Panc1 (cell line): ENCODE results near the gene POMC.

ENCODE experiments used
- POLR2AphosphoS5 ChIP-seq: IDR thresholded peaks from 2 replicates; pipeline ENCODE4 v1.6.1; 2012; ENCODE audit warnings: mild to moderate bottlenecking, low read depth, low read length, moderate library complexity
- SIN3A ChIP-seq: IDR thresholded peaks from 2 replicates; pipeline ENCODE4 v1.6.1; 2012; ENCODE audit warnings: low read depth, mild to moderate bottlenecking, low read length, moderate library complexity, borderline replicate concordance; ENCODE audit not compliant: insufficient read depth
- TCF7L2 ChIP-seq: IDR thresholded peaks from 2 replicates; pipeline ENCODE4 v1.6.1; 2011; ENCODE audit warnings: mild to moderate bottlenecking, low read depth, low read length, inconsistent platforms
- TF ChIP-seq, protein P1 (sequence below): fragments of 450-650 bp; IDR thresholded peaks from 2 replicates; pipeline ENCODE4 v1.5.1; 2017; ENCODE audit warnings: mild to moderate bottlenecking
- TF ChIP-seq, protein P2 (sequence below), 2 experiments: IDR thresholded peaks; 2 replicates each; pipeline ENCODE4 v1.6.1; 2011 to 2012; ENCODE audit warnings: low read depth in 2 of 2, control low read depth in 1 of 2, low read length in 1 of 2, mild to moderate bottlenecking in 1 of 2, moderate library complexity in 1 of 2; ENCODE audit not compliant: insufficient read depth in 1 of 2

DNA sequence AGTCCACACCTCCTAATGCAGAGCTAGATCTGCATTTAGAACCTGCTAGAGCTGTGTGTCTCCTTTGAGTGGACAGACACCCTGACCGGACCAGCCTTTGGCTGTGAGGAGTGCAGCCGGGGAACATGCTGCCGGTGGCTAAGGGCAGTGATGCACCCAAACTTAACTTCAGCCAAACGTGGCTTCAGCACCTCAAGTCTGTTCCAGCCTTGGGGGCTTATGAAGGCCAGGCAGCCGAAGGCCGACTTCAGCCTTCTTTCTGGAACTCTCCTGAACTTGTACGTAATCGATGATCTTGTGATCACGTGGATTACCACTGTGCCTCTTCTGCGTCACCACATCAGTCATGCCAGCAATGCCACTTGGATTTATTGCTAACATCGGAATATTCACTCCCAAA, 49.1 kb downstream of the POMC start:
- TF ChIP-seq, protein P1, sequence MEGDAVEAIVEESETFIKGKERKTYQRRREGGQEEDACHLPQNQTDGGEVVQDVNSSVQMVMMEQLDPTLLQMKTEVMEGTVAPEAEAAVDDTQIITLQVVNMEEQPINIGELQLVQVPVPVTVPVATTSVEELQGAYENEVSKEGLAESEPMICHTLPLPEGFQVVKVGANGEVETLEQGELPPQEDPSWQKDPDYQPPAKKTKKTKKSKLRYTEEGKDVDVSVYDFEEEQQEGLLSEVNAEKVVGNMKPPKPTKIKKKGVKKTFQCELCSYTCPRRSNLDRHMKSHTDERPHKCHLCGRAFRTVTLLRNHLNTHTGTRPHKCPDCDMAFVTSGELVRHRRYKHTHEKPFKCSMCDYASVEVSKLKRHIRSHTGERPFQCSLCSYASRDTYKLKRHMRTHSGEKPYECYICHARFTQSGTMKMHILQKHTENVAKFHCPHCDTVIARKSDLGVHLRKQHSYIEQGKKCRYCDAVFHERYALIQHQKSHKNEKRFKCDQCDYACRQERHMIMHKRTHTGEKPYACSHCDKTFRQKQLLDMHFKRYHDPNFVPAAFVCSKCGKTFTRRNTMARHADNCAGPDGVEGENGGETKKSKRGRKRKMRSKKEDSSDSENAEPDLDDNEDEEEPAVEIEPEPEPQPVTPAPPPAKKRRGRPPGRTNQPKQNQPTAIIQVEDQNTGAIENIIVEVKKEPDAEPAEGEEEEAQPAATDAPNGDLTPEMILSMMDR = no peak
- TF ChIP-seq, protein P2, sequence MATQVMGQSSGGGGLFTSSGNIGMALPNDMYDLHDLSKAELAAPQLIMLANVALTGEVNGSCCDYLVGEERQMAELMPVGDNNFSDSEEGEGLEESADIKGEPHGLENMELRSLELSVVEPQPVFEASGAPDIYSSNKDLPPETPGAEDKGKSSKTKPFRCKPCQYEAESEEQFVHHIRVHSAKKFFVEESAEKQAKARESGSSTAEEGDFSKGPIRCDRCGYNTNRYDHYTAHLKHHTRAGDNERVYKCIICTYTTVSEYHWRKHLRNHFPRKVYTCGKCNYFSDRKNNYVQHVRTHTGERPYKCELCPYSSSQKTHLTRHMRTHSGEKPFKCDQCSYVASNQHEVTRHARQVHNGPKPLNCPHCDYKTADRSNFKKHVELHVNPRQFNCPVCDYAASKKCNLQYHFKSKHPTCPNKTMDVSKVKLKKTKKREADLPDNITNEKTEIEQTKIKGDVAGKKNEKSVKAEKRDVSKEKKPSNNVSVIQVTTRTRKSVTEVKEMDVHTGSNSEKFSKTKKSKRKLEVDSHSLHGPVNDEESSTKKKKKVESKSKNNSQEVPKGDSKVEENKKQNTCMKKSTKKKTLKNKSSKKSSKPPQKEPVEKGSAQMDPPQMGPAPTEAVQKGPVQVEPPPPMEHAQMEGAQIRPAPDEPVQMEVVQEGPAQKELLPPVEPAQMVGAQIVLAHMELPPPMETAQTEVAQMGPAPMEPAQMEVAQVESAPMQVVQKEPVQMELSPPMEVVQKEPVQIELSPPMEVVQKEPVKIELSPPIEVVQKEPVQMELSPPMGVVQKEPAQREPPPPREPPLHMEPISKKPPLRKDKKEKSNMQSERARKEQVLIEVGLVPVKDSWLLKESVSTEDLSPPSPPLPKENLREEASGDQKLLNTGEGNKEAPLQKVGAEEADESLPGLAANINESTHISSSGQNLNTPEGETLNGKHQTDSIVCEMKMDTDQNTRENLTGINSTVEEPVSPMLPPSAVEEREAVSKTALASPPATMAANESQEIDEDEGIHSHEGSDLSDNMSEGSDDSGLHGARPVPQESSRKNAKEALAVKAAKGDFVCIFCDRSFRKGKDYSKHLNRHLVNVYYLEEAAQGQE (IDR thresholded peaks at IDR 0.05; ENCODE audit: insufficient read depth in 1 of 2, low read depth in 2 of 2, low read length in 1 of 2) = no peak
- TF ChIP-seq POLR2AphosphoS5 (no peak), SIN3A (no peak), TCF7L2 (no peak)
